ENCODE measurements around the gene TNFRSF13B. TPM values are rescaled to one million over a fixed set of nuclear protein-coding genes. Genes with fewer than 3 reads are reported as not detected.
"Not testable (repeated sequence)": the region's sequence is repeated elsewhere in the genome, so short reads cannot be mapped to it uniquely, and the experiment has no call there.

The TNFRSF13B gene
- total RNA-seq (1 to 10 TPM; 1.3 to 1.5 TPM), polyA plus RNA-seq (not detected), total RNA-seq (0 to 0.14 (median 0) reads per million in 6 experiments)

- ATAC-seq, result no peak
- no peaks in the 10 kb centered on the region for H3K9me3 Mint-ChIP-seq
- peaks cover 0 to 46% (median under 1%) of the 10 kb centered on the region in 4 donors for H3K4me1 Mint-ChIP-seq
- H3K4me3 Mint-ChIP-seq, result peak within 1 kb of the TSS in 2 of 10 donors; percentile 19 to 48
- no peak for DNase-seq
- POLR2A ChIA-PET, result no interaction called here
- H3K36me3 Mint-ChIP-seq, result no peaks in the 10 kb centered on the region
- peaks cover 0 to 3% (median 0%) of the 10 kb centered on the region in 5 donors for H3K27me3 Mint-ChIP-seq
- H3K27ac Mint-ChIP-seq, result peak within 1 kb of the TSS in 1 of 10 donors; percentile 66
Measured at GRCh38 chr17:16971458-16972338, at the start of gene TNFRSF13B. Gene TNFRSF13B, minus strand, starts transcription at chr17:16972118. Its CDS starts 43 bp downstream, at chr17:16972075.

- no peaks in the 10 kb centered on the region for H3K36me3 Mint-ChIP-seq
- POLR2A ChIA-PET, result no interaction called here
- peak in 1 of 10 donors; percentile 46 for DNase-seq
- H3K4me1 Mint-ChIP-seq, result peaks cover 9 to 23% (median 19%) of the 10 kb centered on the region in 4 donors
- no peak for ATAC-seq
- no peak overlapping the region for H3K4me3 Mint-ChIP-seq
- no peak overlapping the region for H3K27ac Mint-ChIP-seq
- no peaks in the 10 kb centered on the region for H3K27me3 Mint-ChIP-seq
- no peaks in the 10 kb centered on the region for H3K9me3 Mint-ChIP-seq
Measured at GRCh38 chr17:17021194-17021863, 49.4 kb upstream of the TNFRSF13B start.

DNA sequence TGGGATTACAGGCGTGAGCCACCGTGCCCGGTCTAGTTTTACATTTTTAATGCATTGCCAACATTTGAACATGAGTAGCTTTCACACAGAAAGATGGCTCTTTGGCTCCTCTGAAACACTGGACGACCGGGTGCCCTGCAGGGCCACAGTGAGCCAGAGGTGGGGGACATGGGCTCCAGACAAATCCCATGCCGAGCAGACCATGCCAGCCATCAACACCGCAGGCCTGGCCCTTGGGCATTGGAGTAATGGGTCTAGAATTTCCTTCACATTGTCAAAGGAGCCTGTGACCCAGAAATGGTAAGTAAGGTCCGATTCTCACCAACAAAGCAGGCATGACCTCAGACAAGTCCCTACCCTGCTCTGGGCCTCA lies 48.9 kb upstream of the TNFRSF13B start:
- no peak overlapping the region for H3K27ac Mint-ChIP-seq
- H3K4me3 Mint-ChIP-seq, result no peak overlapping the region
- H3K9me3 Mint-ChIP-seq, result no peaks in the 10 kb centered on the region
- POLR2A ChIA-PET, result no interaction called here
- no peak for DNase-seq
- no peaks in the 10 kb centered on the region for H3K36me3 Mint-ChIP-seq
- H3K4me1 Mint-ChIP-seq, result peaks cover 9 to 28% (median 24%) of the 10 kb centered on the region in 4 donors
- no peaks in the 10 kb centered on the region for H3K27me3 Mint-ChIP-seq
- ATAC-seq, result no peak

DNA sequence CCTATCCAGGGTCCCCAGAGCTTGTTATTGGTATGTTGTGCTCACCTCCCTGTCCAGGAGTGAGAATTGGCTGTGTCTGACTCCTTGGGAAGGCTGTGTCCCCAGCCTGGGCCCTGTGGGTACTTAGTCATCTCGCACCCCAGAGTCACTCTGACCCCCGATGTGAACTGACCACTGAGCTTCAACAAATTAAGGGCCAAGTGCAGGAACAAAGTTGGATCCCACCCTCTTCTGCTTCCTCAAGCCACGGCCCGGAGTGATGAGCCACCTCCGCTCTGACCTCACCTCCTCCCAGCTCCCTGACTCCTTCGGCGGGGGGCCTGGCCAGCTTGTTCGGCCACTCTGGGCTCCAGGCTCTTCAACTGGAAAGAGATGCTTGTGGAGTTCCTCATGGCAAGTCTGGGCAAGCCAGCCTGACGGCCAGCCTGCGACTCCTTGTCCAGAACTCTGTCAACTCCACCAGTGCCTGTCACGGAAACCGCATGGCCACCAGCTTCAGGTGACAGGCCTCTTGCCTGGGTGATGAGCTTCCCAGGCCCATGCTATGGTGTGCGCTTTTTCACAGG lies 48.1 kb upstream of the TNFRSF13B start:
- H3K27ac Mint-ChIP-seq, result peak overlapping the region in 1 of 10 donors; percentile 48
- no peaks in the 10 kb centered on the region for H3K27me3 Mint-ChIP-seq
- POLR2A ChIA-PET, result no interaction called here
- H3K4me3 Mint-ChIP-seq, result no peak overlapping the region
- peaks cover 11 to 33% (median 32%) of the 10 kb centered on the region in 4 donors for H3K4me1 Mint-ChIP-seq
- DNase-seq (no peak), ATAC-seq (no peak)
- no peaks in the 10 kb centered on the region for H3K36me3 Mint-ChIP-seq
- H3K9me3 Mint-ChIP-seq, result no peaks in the 10 kb centered on the region

- peaks cover 11 to 34% (median 33%) of the 10 kb centered on the region in 4 donors for H3K4me1 Mint-ChIP-seq
- H3K4me3 Mint-ChIP-seq, result no peak overlapping the region
- peak overlapping the region in 2 of 10 donors; percentile 34 to 36 for H3K27ac Mint-ChIP-seq
- POLR2A ChIA-PET, result no interaction called here
- H3K9me3 Mint-ChIP-seq, result no peaks in the 10 kb centered on the region
- no peaks in the 10 kb centered on the region for H3K27me3 Mint-ChIP-seq
- no peak for ATAC-seq
- no peak for DNase-seq
- no peaks in the 10 kb centered on the region for H3K36me3 Mint-ChIP-seq
Measured at GRCh38 chr17:17019430-17019762, 47.5 kb upstream of the TNFRSF13B start.

DNA sequence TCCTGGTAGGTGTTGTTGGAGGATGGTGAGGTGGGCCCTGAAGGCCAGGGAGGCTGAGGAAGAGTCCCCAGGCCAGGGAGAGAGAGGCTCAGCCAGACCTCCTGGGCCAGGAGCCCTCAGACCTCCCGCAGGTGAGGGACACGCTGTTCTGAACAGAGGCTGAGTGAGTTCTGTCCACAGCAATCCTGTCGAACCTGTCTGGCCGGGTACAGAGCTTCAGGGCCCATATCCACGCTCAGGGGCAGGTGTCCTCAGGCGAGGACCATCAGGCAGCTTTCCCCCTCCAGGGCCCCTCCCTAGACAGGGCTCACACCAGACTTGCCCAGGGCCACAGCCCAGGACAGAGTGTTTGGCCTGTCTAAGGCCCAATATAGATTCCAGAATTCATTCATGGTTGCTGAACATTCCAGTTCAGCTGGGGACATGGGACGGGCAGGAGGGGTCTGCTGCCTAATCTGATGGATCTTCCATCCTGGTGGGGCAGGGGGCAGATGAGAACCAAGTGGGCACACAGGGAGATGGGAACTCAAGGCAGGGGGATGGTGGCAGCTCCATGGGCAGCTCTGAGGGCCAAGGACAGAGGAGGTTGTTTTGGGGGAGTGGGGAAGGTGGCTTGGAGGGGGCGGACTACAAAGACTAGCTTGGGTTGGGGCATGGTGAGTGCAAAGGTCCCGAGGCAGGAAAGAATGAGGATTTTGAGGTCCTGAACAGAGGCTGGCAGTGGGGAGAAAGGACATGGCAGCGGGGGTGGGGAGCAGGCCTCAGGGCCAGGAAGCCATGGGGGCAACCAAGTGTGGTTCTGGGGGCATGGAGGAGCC lies 46.9 kb upstream of the TNFRSF13B start:
- POLR2A ChIA-PET, result no interaction called here

GRCh38 chr17:17018021-17018441 lies 46.1 kb upstream of the TNFRSF13B start:
- Mint-ChIP-seq H3K9me3 (no peaks in the 10 kb centered on the region), H3K27ac (peak overlapping the region in 5 of 10 donors; percentile 25 to 85 (median 70)), H3K36me3 (no peaks in the 10 kb centered on the region), H3K4me1 (peaks cover 11 to 34% (median 33%) of the 10 kb centered on the region in 4 donors), H3K27me3 (no peaks in the 10 kb centered on the region), H3K4me3 (peak overlapping the region in 1 of 10 donors; percentile 39)
- peak in 1 of 2 donors; percentile 39 for ATAC-seq
- no peak for DNase-seq
- POLR2A ChIA-PET, result no interaction called here

More for the DNA sequence above, 46.9 kb upstream of the TNFRSF13B start:
- no peak for ATAC-seq
- Mint-ChIP-seq H3K4me1 (peaks cover 11 to 34% (median 33%) of the 10 kb centered on the region in 4 donors), H3K9me3 (no peaks in the 10 kb centered on the region), H3K4me3 (no peak overlapping the region), H3K27ac (peak overlapping the region in 5 of 10 donors; percentile 34 to 78 (median 40)), H3K36me3 (no peaks in the 10 kb centered on the region), H3K27me3 (no peaks in the 10 kb centered on the region)
- DNase-seq, result no peak

GRCh38 chr17:17017343-17018014 lies 45.6 kb upstream of the TNFRSF13B start:
- DNase-seq (no peak), ATAC-seq (no peak)
- no peaks in the 10 kb centered on the region for H3K27me3 Mint-ChIP-seq
- peak overlapping the region in 4 of 10 donors; percentile 19 to 71 (median 40) for H3K27ac Mint-ChIP-seq
- no peaks in the 10 kb centered on the region for H3K36me3 Mint-ChIP-seq
- POLR2A ChIA-PET, result no interaction called here
- peaks cover 11 to 34% (median 33%) of the 10 kb centered on the region in 4 donors for H3K4me1 Mint-ChIP-seq
- H3K4me3 Mint-ChIP-seq, result no peak overlapping the region
- no peaks in the 10 kb centered on the region for H3K9me3 Mint-ChIP-seq

DNA sequence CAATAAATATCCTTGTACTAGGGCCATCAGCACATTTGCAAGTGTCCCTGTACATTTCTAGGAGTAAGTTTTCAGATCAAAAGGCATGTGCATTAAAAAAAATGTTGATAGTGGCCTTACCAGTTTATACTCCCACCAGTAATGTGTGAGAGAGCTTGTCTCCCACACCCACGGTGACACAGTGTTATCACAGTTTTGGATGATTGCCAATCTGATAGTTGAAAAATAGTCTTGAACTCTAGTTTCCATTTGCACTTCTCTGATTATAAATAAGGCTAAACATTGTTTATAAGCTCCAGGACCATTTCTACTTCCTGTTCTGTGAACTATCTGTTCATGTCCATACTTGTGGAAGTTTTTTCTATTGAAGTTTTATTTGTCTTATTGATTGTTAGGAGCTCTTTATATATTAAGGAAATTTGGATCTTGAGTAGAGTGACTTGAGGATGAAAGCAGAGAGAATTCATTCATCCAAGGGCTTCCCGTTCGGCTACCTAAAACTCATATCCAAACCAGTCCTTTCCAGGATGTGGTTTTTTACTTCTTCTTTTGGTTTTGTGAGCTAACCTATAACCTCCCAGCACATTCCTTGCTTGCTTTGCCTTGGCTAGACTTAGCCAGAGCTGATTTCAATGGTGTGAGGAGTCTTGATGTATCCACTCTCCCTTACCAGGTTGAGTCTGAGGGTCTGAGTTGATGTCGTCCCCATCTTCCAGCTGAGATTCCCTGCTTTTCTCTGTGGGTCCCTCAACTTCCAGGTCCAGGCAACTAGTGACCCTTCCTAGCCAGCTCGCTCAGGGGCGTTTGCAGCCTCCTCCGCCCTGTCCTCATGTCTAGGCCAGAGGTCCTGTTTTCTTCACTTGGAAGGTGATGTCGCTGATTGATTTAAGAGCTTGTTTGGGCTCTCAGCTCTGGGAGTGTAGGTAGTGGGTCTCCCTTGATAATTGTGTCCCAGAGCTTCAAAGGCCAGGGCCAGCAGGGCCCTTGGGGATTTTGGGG lies 44.6 kb upstream of the TNFRSF13B start:
- POLR2A ChIA-PET, result interaction anchor here (0.6 kb wide), 1 partner anchor 319 kb away, joined by 3 read pairs; no protein-coding TSS in a partner anchor
- H3K9me3 Mint-ChIP-seq, DNase-seq, H3K27me3 Mint-ChIP-seq, H3K36me3 Mint-ChIP-seq: not testable (repeated sequence)
- peak overlapping the region in 2 of 10 donors; percentile 28 to 56 for H3K4me3 Mint-ChIP-seq
- H3K4me1 Mint-ChIP-seq, result peaks cover 11 to 34% (median 33%) of the 10 kb centered on the region in 4 donors
- ATAC-seq, result peak; percentile 27 to 35
- peak overlapping the region in 6 of 10 donors; percentile 9 to 83 (median 58) for H3K27ac Mint-ChIP-seq

GRCh38 chr17:17015230-17015629 lies 43.3 kb upstream of the TNFRSF13B start:
- POLR2A ChIA-PET, result no interaction called here
- ATAC-seq (no peak), DNase-seq (no peak)
- peaks cover 11 to 34% (median 33%) of the 10 kb centered on the region in 4 donors for H3K4me1 Mint-ChIP-seq
- H3K36me3 Mint-ChIP-seq, result no peaks in the 10 kb centered on the region
- H3K27ac Mint-ChIP-seq, result peak overlapping the region in 1 of 10 donors; percentile 62
- no peaks in the 10 kb centered on the region for H3K9me3 Mint-ChIP-seq
- H3K4me3 Mint-ChIP-seq, result no peak overlapping the region
- H3K27me3 Mint-ChIP-seq, result no peaks in the 10 kb centered on the region

GRCh38 chr17:17014748-17015124 lies 42.8 kb upstream of the TNFRSF13B start:
- ATAC-seq, H3K4me3 Mint-ChIP-seq, H3K9me3 Mint-ChIP-seq, H3K27me3 Mint-ChIP-seq, H3K27ac Mint-ChIP-seq, DNase-seq, H3K36me3 Mint-ChIP-seq, POLR2A ChIA-PET: not testable (repeated sequence)
- H3K4me1 Mint-ChIP-seq, result peaks cover 11 to 34% (median 33%) of the 10 kb centered on the region in 4 donors

All from naive thymus-derived CD8-positive, alpha-beta T cell (primary cell).